CD8-positive, alpha-beta memory T cell (primary cell): ENCODE measurements around the gene DGKB. TPM values are rescaled to one million over a fixed set of nuclear protein-coding genes. Genes with fewer than 3 reads are reported as not detected.

Experiments used
- CTCF ChIA-PET: fragments of 350-600 bp; sonication (Branson Sonifier 250); formaldehyde crosslinking; loops from one replicate; lab custom pipeline; 2021; ENCODE audit warnings: antibody characterized with exemption; lab: Charles Lee
- POLR2A ChIA-PET: fragments of 350-600 bp; sonication (Branson Sonifier 250); formaldehyde crosslinking; loops from one replicate; lab custom pipeline; 2021; ENCODE audit warnings: antibody characterized with exemption; lab: Charles Lee
- DNase-seq, 5 donors: peaks; one replicate each; pipeline versions ENCODE4 v3.0.0 to v3.0.0-alpha.2; 2020 to 2022; ENCODE audit warnings: mixed read lengths in 1 of 5
- H3K27ac ChIP-seq: one replicate; pipeline ENCODE4 v1.7.0; 2013; ENCODE audit warnings: low read depth, mild to moderate bottlenecking, low read length, moderate library complexity
- H3K27me3 ChIP-seq: 2 replicates; pipeline ENCODE4 v1.7.0; 2013; ENCODE audit warnings: low read length, mild to moderate bottlenecking; ENCODE audit not compliant: insufficient read depth, poor library complexity, severe bottlenecking
- H3K36me3 ChIP-seq: 2 replicates; pipeline ENCODE4 v1.7.0; 2013; ENCODE audit warnings: mild to moderate bottlenecking, low read length, moderate library complexity; ENCODE audit not compliant: insufficient read depth
- H3K4me1 ChIP-seq: 2 replicates; pipeline ENCODE4 v1.7.0; 2013; ENCODE audit warnings: mild to moderate bottlenecking, low read length, moderate library complexity; ENCODE audit not compliant: insufficient read depth
- H3K4me3 ChIP-seq: 2 replicates; pipeline ENCODE4 v1.7.0; 2013; ENCODE audit warnings: mild to moderate bottlenecking, low read length
- H3K9me3 ChIP-seq: 2 replicates; pipeline ENCODE4 v1.7.0; 2013; ENCODE audit warnings: mild to moderate bottlenecking, low read length
- H3K27ac Mint-ChIP-seq, 8 donors: one replicate each; pipeline ENCODE4 v1.8.0; 2020 to 2021; ENCODE audit warnings: mixed read lengths in 8 of 8, mild to moderate bottlenecking in 6 of 8, inconsistent platforms in 3 of 8, moderate library complexity in 3 of 8
- H3K27me3 Mint-ChIP-seq, 2 donors: one replicate each; pipeline ENCODE4 v1.8.0; 2020 to 2021; ENCODE audit warnings: mixed read lengths in 2 of 2, mild to moderate bottlenecking in 1 of 2, moderate library complexity in 1 of 2
- H3K36me3 Mint-ChIP-seq, 3 donors: one replicate each; pipeline ENCODE4 v1.8.0; 2020 to 2021; ENCODE audit warnings: mixed read lengths in 3 of 3, inconsistent platforms in 1 of 3, mild to moderate bottlenecking in 1 of 3
- H3K4me1 Mint-ChIP-seq, 3 donors: one replicate each; pipeline ENCODE4 v1.8.0; 2020 to 2021; ENCODE audit warnings: mixed read lengths in 3 of 3, inconsistent platforms in 1 of 3, mild to moderate bottlenecking in 1 of 3
- H3K4me3 Mint-ChIP-seq, 7 donors: one replicate each; pipeline ENCODE4 v1.8.0; 2020 to 2021; ENCODE audit warnings: mixed read lengths in 7 of 7, mild to moderate bottlenecking in 6 of 7, moderate library complexity in 4 of 7, inconsistent platforms in 2 of 7
- H3K9me3 Mint-ChIP-seq, 5 donors: one replicate each; pipeline ENCODE4 v1.8.0; 2020 to 2022; ENCODE audit warnings: mixed read lengths in 5 of 5, mild to moderate bottlenecking in 3 of 5, moderate library complexity in 2 of 5, inconsistent platforms in 1 of 5
- polyA plus RNA-seq: library from polyadenylated mRNA; unstranded; fragments of 300-500 nt; fragmentation: Illumina TruSeq; gene quantifications from one replicate; pipeline ENCODE4 v1.2.3, GENCODE V29; 2021
- total RNA-seq, 2 experiments: library from RNA; stranded (reverse); gene quantifications; one replicate each; pipeline ENCODE4 v1.2.3, GENCODE V29; 2021

DGKB gene
- total and polyA plus RNA-seq, 3 experiments from 2014 or later = not detected

DNA sequence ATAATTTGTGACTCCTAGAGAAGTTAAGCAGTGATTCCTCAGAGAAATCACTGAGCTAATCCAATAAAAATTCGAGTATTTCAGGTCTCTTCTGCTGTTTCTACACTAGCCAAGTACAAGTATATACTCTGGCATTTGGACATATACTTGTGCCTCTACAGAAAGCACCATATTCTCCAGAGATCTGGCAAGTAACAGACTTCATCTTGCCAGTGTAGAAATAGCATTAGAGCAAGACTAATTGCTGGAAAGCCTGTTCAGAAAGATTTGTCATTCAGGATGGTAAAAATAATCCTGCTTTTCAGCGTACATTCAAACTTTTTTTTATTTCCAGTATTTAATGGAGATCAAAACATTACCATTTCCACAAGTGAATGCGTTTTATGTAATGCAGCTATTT is 502.3 kb downstream of the DGKB start:
- Histone ChIP-seq H3K36me3 (no peaks in the 10 kb centered on the region), H3K9me3 (no peaks in the 10 kb centered on the region), H3K4me1 (no peaks in the 10 kb centered on the region), H3K27me3 (no peaks in the 10 kb centered on the region), H3K4me3 (no peak overlapping the region), H3K27ac (no peak overlapping the region)
- POLR2A ChIA-PET = no interaction called here
- Mint-ChIP-seq H3K27me3 (no peaks in the 10 kb centered on the region), H3K27ac (no peak overlapping the region), H3K9me3 (no peaks in the 10 kb centered on the region), H3K36me3 (no peaks in the 10 kb centered on the region), H3K4me3 (no peak overlapping the region), H3K4me1 (peaks cover 0 to 4% (median 4%) of the 10 kb centered on the region in 3 donors)
- CTCF ChIA-PET = no interaction called here
- DNase-seq = no peak

DNA sequence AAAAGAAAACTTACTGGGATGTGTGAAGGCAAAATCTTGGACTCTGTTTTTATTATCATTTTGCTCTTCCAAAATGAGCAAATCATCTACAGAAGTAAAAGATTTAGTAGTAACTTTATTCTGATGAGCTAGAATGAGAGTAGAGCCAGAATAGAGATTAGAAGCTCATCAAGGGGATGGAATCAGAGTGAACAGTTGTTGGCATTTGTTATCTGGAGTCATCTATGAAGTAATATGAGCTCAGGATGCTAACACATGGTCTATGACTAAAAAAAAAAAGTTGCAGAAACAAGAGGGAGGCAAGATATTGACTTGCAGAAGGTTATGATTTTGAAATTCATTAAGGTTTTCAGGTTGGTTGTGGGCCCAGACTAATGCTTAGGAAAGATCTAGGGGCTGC is 504.0 kb downstream of the DGKB start:
- ChIA-PET POLR2A (no interaction called here), CTCF (no interaction called here)
- Mint-ChIP-seq H3K27ac (no peak overlapping the region), H3K27me3 (no peaks in the 10 kb centered on the region), H3K36me3 (no peaks in the 10 kb centered on the region), H3K4me1 (peaks cover 0 to 4% (median 3%) of the 10 kb centered on the region in 3 donors), H3K4me3 (no peak overlapping the region), H3K9me3 (no peaks in the 10 kb centered on the region)
- H3K4me1 ChIP-seq = no peaks in the 10 kb centered on the region
- no peak for DNase-seq
- H3K27ac ChIP-seq = no peak overlapping the region
- H3K36me3 ChIP-seq = no peaks in the 10 kb centered on the region
- no peaks in the 10 kb centered on the region for H3K27me3 ChIP-seq
- no peaks in the 10 kb centered on the region for H3K9me3 ChIP-seq
- H3K4me3 ChIP-seq = no peak overlapping the region

- no peaks in the 10 kb centered on the region for H3K9me3 ChIP-seq
- ChIA-PET POLR2A (no interaction called here), CTCF (no interaction called here)
- Mint-ChIP-seq H3K4me3 (no peak overlapping the region), H3K36me3 (no peaks in the 10 kb centered on the region), H3K9me3 (no peaks in the 10 kb centered on the region), H3K27ac (no peak overlapping the region), H3K27me3 (no peaks in the 10 kb centered on the region), H3K4me1 (no peaks in the 10 kb centered on the region)
- no peak overlapping the region for H3K4me3 ChIP-seq
- H3K27ac ChIP-seq = no peak overlapping the region
- no peaks in the 10 kb centered on the region for H3K36me3 ChIP-seq
- H3K27me3 ChIP-seq = no peaks in the 10 kb centered on the region
- no peak for DNase-seq
- H3K4me1 ChIP-seq = no peaks in the 10 kb centered on the region
Measured at GRCh38 chr7:14395860-14396259, 506.7 kb downstream of the DGKB start.

- Mint-ChIP-seq H3K27ac (no peak overlapping the region), H3K36me3 (no peaks in the 10 kb centered on the region), H3K4me3 (no peak overlapping the region), H3K9me3 (no peaks in the 10 kb centered on the region), H3K27me3 (no peaks in the 10 kb centered on the region), H3K4me1 (no peaks in the 10 kb centered on the region)
- no peak overlapping the region for H3K4me3 ChIP-seq
- CTCF ChIA-PET = no interaction called here
- no peak for DNase-seq
- no peaks in the 10 kb centered on the region for H3K36me3 ChIP-seq
- no peaks in the 10 kb centered on the region for H3K27me3 ChIP-seq
- H3K27ac ChIP-seq = no peak overlapping the region
- POLR2A ChIA-PET = no interaction called here
- no peaks in the 10 kb centered on the region for H3K4me1 ChIP-seq
- no peaks in the 10 kb centered on the region for H3K9me3 ChIP-seq
Measured at GRCh38 chr7:14394786-14395185, 507.8 kb downstream of the DGKB start.

DNA sequence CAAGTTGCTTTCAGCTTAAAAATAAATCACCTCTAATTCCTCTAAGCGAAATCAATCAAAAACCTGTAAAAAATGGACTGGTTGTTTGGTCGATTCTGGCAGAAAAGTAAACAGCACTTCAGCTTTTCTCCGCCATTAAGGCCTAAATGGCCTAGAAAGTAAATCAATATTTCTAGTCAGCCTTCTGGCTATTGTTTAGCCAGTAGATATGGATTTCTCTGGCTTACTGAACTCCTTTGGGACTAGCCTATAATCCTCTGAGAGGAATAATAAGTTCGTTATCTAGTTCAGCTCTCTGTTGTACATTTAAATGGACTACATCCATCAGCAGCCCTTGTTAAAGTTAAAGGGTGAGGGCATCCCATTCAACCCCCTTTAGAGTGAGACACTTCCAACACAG is 513.0 kb downstream of the DGKB start:
- H3K9me3 ChIP-seq = no peaks in the 10 kb centered on the region
- Mint-ChIP-seq H3K27me3 (peaks cover 0 to 3% of the 10 kb centered on the region in 2 donors), H3K4me3 (no peak overlapping the region), H3K36me3 (no peaks in the 10 kb centered on the region), H3K9me3 (no peaks in the 10 kb centered on the region), H3K4me1 (no peaks in the 10 kb centered on the region), H3K27ac (no peak overlapping the region)
- CTCF ChIA-PET = no interaction called here
- no peak for DNase-seq
- H3K27ac ChIP-seq = no peak overlapping the region
- H3K4me3 ChIP-seq = no peak overlapping the region
- POLR2A ChIA-PET = no interaction called here
- no peaks in the 10 kb centered on the region for H3K27me3 ChIP-seq
- H3K36me3 ChIP-seq = no peaks in the 10 kb centered on the region
- H3K4me1 ChIP-seq = no peaks in the 10 kb centered on the region

- CTCF ChIA-PET = no interaction called here
- no peak for DNase-seq
- Mint-ChIP-seq H3K9me3 (no peaks in the 10 kb centered on the region), H3K27ac (no peak overlapping the region), H3K36me3 (no peaks in the 10 kb centered on the region), H3K27me3 (peaks cover 0 to 3% of the 10 kb centered on the region in 2 donors), H3K4me1 (no peaks in the 10 kb centered on the region), H3K4me3 (no peak overlapping the region)
- H3K27ac ChIP-seq = no peak overlapping the region
- POLR2A ChIA-PET = no interaction called here
- H3K4me1 ChIP-seq = no peaks in the 10 kb centered on the region
- no peaks in the 10 kb centered on the region for H3K27me3 ChIP-seq
- H3K4me3 ChIP-seq = no peak overlapping the region
- H3K9me3 ChIP-seq = no peaks in the 10 kb centered on the region
- H3K36me3 ChIP-seq = no peaks in the 10 kb centered on the region
Measured at GRCh38 chr7:14389181-14389591, 513.4 kb downstream of the DGKB start.

DNA sequence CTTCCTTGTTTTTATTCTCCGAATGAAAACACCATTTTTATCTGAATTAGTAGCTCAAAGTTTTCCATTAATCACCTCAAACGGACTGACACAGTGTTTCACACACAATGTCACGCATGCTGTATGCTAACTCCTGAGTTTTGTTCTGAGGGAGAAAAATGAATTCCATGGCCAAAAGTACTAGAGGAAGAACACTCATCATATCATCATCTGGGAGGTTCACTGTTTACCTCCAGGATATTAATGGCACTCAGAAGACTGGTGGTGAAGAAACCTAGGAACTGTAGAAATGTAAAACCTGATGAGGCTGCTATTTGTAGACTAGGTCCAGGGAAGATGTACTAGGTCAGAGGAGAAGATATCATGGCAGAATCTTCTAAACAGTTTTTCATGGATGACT is 517.5 kb downstream of the DGKB start:
- no peaks in the 10 kb centered on the region for H3K9me3 ChIP-seq
- peaks cover 0 to 3% of the 10 kb centered on the region in 2 donors for H3K27me3 Mint-ChIP-seq
- H3K27ac Mint-ChIP-seq = no peak overlapping the region
- POLR2A ChIA-PET = no interaction called here
- no peaks in the 10 kb centered on the region for H3K36me3 Mint-ChIP-seq
- no peaks in the 10 kb centered on the region for H3K4me1 ChIP-seq
- no peaks in the 10 kb centered on the region for H3K9me3 Mint-ChIP-seq
- no peaks in the 10 kb centered on the region for H3K27me3 ChIP-seq
- CTCF ChIA-PET = interaction anchor here (1.4 kb wide), 1 partner anchor 8 kb away, joined by 3 read pairs; no protein-coding TSS in a partner anchor
- H3K4me3 Mint-ChIP-seq = no peak overlapping the region
- H3K4me3 ChIP-seq = no peak overlapping the region
- H3K27ac ChIP-seq = no peak overlapping the region
- peaks cover 0 to 3% (median 0%) of the 10 kb centered on the region in 3 donors for H3K4me1 Mint-ChIP-seq
- no peak for DNase-seq
- H3K36me3 ChIP-seq = no peaks in the 10 kb centered on the region

- peaks cover 0 to 3% of the 10 kb centered on the region in 2 donors for H3K27me3 Mint-ChIP-seq
- H3K4me1 ChIP-seq = no peaks in the 10 kb centered on the region
- H3K9me3 ChIP-seq = no peaks in the 10 kb centered on the region
- H3K4me3 Mint-ChIP-seq = no peak overlapping the region
- H3K4me3 ChIP-seq = no peak overlapping the region
- H3K4me1 Mint-ChIP-seq = peaks cover 0 to 3% (median 0%) of the 10 kb centered on the region in 3 donors
- CTCF ChIA-PET = no interaction called here
- H3K27ac Mint-ChIP-seq = no peak overlapping the region
- no peak overlapping the region for H3K27ac ChIP-seq
- POLR2A ChIA-PET = no interaction called here
- H3K9me3 Mint-ChIP-seq = no peaks in the 10 kb centered on the region
- no peaks in the 10 kb centered on the region for H3K27me3 ChIP-seq
- DNase-seq = no peak
- H3K36me3 Mint-ChIP-seq = no peaks in the 10 kb centered on the region
- H3K36me3 ChIP-seq = no peaks in the 10 kb centered on the region
Measured at GRCh38 chr7:14381936-14382335, 520.6 kb downstream of the DGKB start.

DNA sequence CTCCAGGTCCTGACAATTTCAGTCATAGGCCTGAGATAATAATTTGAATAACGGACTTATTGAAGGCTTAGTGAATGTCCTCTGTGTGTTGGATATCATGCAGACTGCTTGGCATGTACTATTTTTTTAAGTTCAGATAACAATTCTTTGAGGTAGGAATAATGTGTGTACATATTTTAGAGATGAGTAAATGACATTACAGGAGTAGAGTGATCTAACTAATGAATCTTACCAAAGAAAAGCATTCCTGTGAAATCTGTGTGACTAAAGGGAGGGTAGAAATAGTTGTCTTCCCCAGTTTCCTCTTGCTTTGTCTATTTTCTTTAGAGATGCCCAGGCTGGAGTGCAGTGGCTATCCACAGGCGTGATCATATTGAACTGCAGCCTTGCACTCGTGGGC is 521.2 kb downstream of the DGKB start:
- H3K9me3 Mint-ChIP-seq = no peaks in the 10 kb centered on the region
- peaks cover 0 to 6% (median 0%) of the 10 kb centered on the region in 3 donors for H3K4me1 Mint-ChIP-seq
- no peaks in the 10 kb centered on the region for H3K36me3 Mint-ChIP-seq
- ChIA-PET POLR2A (no interaction called here), CTCF (no interaction called here)
- Histone ChIP-seq H3K36me3 (no peaks in the 10 kb centered on the region), H3K27me3 (no peaks in the 10 kb centered on the region), H3K27ac (no peak overlapping the region), H3K4me1 (no peaks in the 10 kb centered on the region), H3K9me3 (no peaks in the 10 kb centered on the region), H3K4me3 (no peak overlapping the region)
- H3K27me3 Mint-ChIP-seq = peaks cover 0 to under 1% of the 10 kb centered on the region in 2 donors
- H3K27ac Mint-ChIP-seq = no peak overlapping the region
- H3K4me3 Mint-ChIP-seq = no peak overlapping the region
- no peak for DNase-seq
